ENCODE results near the gene ZNF438. TPM values are rescaled to one million over a fixed set of nuclear protein-coding genes. Genes with fewer than 3 reads are reported as not detected.

ZNF438 gene
- total and polyA plus RNA-seq, 2 of the 13 experiments (the other 11 are each of a cell fraction or from before 2014, with no cell fraction given), result 0.75 to 0.83 TPM

GRCh38 chr10:30850776-30851175 is 180.9 kb downstream of the ZNF438 start:
- no peak overlapping the region for H2AFZ ChIP-seq (ENCODE audit: low read length)
- no peaks in the 10 kb centered on the region for H3K4me1 ChIP-seq (ENCODE audit: insufficient read depth, low read length)
- no peaks in the 10 kb centered on the region for H4K20me1 ChIP-seq (ENCODE audit: insufficient read depth, low read length)
- ChIA-PET POLR2A (no interaction called here), CTCF (ENCODE audit: low intra/inter-chr PET ratio, low total read pairs) (no interaction called here)
- WGBS (ENCODE audit: low lambda C conversion rate), result 33% methylated on average over 2 of the region's 2 CpGs
- DNase-seq (ENCODE audit: low spot score), result no peak
- ATAC-seq, result no peak
- in situ Hi-C loops (cut with HindIII; ENCODE audit: extremely low pct_ligation_motif_present, low pct_unique_long_range_greater_than_20kb), result no loop called here
- H3K9me3 ChIP-seq (ENCODE audit: low read length), result no peaks in the 10 kb centered on the region
- no TSS peak for BruUV-seq (replicated peaks)
- H3K36me3 ChIP-seq (replicated peaks in 1 of 2; ENCODE audit: control insufficient read depth in 1 of 2, insufficient read depth in 2 of 2, low read length in 2 of 2), result no peaks in the 10 kb centered on the region
- H3K9ac ChIP-seq (ENCODE audit: insufficient read depth, low read depth, low read length), result no peak overlapping the region
- FAIRE-seq, result no peak
- intact Hi-C loops (cut with micrococcal nuclease; ENCODE audit: unreplicated experiment), result no loop called here
- no peak overlapping the region for H3K4me2 ChIP-seq (ENCODE audit: low read depth, low read length)
- H3K27ac ChIP-seq (ENCODE audit: extremely low read length, insufficient read depth, low read length), result no peak overlapping the region
- H3K4me3 ChIP-seq (replicated peaks in 1 of 3; ENCODE audit: insufficient read depth in 1 of 3, low read depth in 2 of 3, low read length in 3 of 3), result no peak overlapping the region
- no peaks in the 10 kb centered on the region; a peak in 1 of 5 replicates for H3K27me3 ChIP-seq (ENCODE audit: control insufficient read depth in 1 of 2, insufficient read depth in 2 of 2, low read length in 2 of 2)
- H3K79me2 ChIP-seq (ENCODE audit: insufficient read depth, low read length), result no peaks in the 10 kb centered on the region
- TF ChIP-seq SETDB1 (CRISPR knock-in tag; IDR thresholded peaks at IDR 0.05; ENCODE audit: borderline replicate concordance), result no peak
- no peak for TF ChIP-seq KDM4B (CRISPR knock-in tag; IDR thresholded peaks at IDR 0.05)
- no peak for TF ChIP-seq ZNF720 (CRISPR knock-in tag; IDR thresholded peaks at IDR 0.05)
- TF ChIP-seq BRF2 (CRISPR knock-in tag; IDR thresholded peaks at IDR 0.05), result no peak
- TF ChIP-seq ZNF292 (CRISPR knock-in tag; IDR thresholded peaks at IDR 0.05; ENCODE audit: borderline replicate concordance, low read depth), result no peak
- no peak for TF ChIP-seq NFIB (CRISPR knock-in tag; IDR thresholded peaks at IDR 0.05; ENCODE audit: borderline replicate concordance)
- no peak for TF ChIP-seq SKI (IDR thresholded peaks at IDR 0.05; ENCODE audit: partially characterized antibody)
- no peak for TF ChIP-seq ZNF260 (CRISPR knock-in tag; IDR thresholded peaks at IDR 0.05; ENCODE audit: borderline replicate concordance, low read depth)
- no peak for TF ChIP-seq RBM39 (IDR thresholded peaks at IDR 0.05; ENCODE audit: low read depth, low read length, poor library complexity, severe bottlenecking)
- TF ChIP-seq NCOR1 (IDR thresholded peaks at IDR 0.05; ENCODE audit: borderline replicate concordance, low read length), result no peak
- TF ChIP-seq GMEB1 (CRISPR knock-in tag; IDR thresholded peaks at IDR 0.05; ENCODE audit: borderline replicate concordance), result no peak
- no peak for TF ChIP-seq FUBP1 (CRISPR knock-in tag; IDR thresholded peaks at IDR 0.05; ENCODE audit: borderline replicate concordance)
- no peak for TF ChIP-seq ZNF441 (CRISPR knock-in tag; IDR thresholded peaks at IDR 0.05; ENCODE audit: borderline replicate concordance)
- no peak for TF ChIP-seq SCMH1 (CRISPR knock-in tag; IDR thresholded peaks at IDR 0.05; ENCODE audit: borderline replicate concordance)
- TF ChIP-seq ZGPAT (CRISPR knock-in tag; IDR thresholded peaks at IDR 0.05), result no peak

All from HepG2 (cell line).